Nephron progenitor cell (in vitro differentiated cells): ENCODE measurements around the gene PSMD2.
"Not testable (repeated sequence)": the region's sequence is repeated elsewhere in the genome, so short reads cannot be mapped to it uniquely, and the experiment has no call there.

ENCODE experiments used
- DNase-seq: peaks from one replicate; pipeline ENCODE4 v3.0.0; 2021
- H3K27ac Mint-ChIP-seq: 2 replicates; pipeline ENCODE4 v1.8.0; 2021; ENCODE audit warnings: mild to moderate bottlenecking, moderate library complexity, mixed read lengths
- H3K27me3 Mint-ChIP-seq: 2 replicates; pipeline ENCODE4 v1.8.0; 2021; ENCODE audit warnings: mild to moderate bottlenecking, low read depth, mixed read lengths; ENCODE audit not compliant: poor library complexity
- H3K36me3 Mint-ChIP-seq: 2 replicates; pipeline ENCODE4 v1.8.0; 2021; ENCODE audit warnings: low read depth, mixed read lengths
- H3K4me1 Mint-ChIP-seq: 2 replicates; pipeline ENCODE4 v1.8.0; 2021; ENCODE audit warnings: mixed read lengths
- H3K4me3 Mint-ChIP-seq: 2 replicates; pipeline ENCODE4 v1.8.0; 2021; ENCODE audit warnings: mild to moderate bottlenecking, moderate library complexity, mixed read lengths
- H3K9me3 Mint-ChIP-seq: 2 replicates; pipeline ENCODE4 v1.8.0; 2021; ENCODE audit warnings: mild to moderate bottlenecking, moderate library complexity, mixed read lengths
- TF ChIP-seq, protein P1 (sequence below): fragments of 200-600 bp; sonication (generic); IDR thresholded peaks from 2 replicates; pipeline ENCODE4 v1.5.0; 2021; ENCODE audit warnings: antibody characterized with exemption

PSMD2 gene

DNA sequence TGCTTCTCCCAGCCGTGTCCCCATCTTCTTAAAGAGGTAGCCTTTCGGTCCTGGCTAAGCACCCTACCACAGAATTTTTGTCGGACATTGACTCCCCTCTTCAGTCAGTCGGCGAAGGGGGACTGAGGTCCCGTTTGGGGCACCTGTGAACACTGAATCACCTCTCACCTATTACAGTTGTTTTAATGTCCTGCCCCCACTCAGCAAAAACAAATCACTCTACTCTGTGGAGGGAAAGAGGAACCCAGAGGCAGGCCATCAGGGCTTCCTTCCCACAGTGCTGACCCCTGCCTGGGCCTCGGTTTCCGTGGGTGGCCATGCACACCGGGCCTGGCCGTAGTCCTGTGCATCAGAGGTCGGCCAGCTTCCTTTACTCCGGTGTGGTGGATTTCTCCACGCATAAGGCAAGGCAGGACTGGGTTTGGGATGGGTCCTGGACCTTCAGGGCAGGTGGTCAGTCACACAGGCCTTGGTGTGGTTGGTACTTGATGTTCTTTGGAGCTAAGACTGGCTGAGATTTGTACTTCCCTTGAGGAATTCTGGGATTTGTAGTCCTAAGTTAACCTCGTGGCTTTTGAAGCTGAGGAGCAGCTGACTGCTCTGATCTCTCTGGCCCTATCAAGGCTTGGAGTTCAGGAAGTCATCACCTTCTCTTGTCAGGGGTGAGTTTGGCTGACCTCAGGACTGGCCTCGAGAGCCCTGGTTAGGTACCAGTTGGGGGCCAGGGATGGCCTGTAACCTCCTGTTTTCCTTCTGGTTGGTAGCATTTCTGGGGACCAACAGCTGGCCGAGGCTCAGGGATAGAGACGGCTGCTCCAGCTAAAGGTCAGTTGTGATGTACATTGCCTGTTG, 37.7 kb downstream of the PSMD2 start:
- Mint-ChIP-seq H3K36me3 (peaks cover 25% of the 10 kb centered on the region), H3K4me3 (peak overlapping the region; percentile 91), H3K4me1 (peaks cover 35% of the 10 kb centered on the region), H3K27me3 (peaks cover 7% of the 10 kb centered on the region), H3K27ac (peak overlapping the region; percentile 95), H3K9me3 (no peaks in the 10 kb centered on the region)
- no peak for DNase-seq
- TF ChIP-seq, protein P1, sequence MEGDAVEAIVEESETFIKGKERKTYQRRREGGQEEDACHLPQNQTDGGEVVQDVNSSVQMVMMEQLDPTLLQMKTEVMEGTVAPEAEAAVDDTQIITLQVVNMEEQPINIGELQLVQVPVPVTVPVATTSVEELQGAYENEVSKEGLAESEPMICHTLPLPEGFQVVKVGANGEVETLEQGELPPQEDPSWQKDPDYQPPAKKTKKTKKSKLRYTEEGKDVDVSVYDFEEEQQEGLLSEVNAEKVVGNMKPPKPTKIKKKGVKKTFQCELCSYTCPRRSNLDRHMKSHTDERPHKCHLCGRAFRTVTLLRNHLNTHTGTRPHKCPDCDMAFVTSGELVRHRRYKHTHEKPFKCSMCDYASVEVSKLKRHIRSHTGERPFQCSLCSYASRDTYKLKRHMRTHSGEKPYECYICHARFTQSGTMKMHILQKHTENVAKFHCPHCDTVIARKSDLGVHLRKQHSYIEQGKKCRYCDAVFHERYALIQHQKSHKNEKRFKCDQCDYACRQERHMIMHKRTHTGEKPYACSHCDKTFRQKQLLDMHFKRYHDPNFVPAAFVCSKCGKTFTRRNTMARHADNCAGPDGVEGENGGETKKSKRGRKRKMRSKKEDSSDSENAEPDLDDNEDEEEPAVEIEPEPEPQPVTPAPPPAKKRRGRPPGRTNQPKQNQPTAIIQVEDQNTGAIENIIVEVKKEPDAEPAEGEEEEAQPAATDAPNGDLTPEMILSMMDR, result no peak

DNA sequence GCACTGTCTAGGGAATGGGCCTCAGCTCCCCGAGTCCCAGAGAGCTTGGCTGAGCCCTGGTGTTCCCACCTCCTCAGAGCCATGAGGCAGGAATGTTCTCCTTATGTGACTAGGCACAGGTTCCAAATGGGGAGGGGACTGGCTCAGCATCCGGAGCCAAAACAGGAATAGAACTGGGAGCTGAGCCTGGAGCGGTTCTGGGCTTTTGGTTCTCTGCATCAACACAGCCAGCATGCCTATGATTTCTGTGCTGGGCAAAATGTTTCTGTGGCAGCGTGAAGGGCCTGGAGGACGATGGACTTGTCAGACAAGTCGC, 38.3 kb downstream of the PSMD2 start, which contains the start of gene FAM131A:
FAM131A (plus strand) TSS at position 202 of the 316 bp plus-strand sequence; CDS start at position 233, 31 bp downstream.
- peaks cover 35% of the 10 kb centered on the region for H3K4me1 Mint-ChIP-seq
- peaks cover 7% of the 10 kb centered on the region for H3K27me3 Mint-ChIP-seq
- peak within 1 kb of the TSS; percentile 91 for H3K4me3 Mint-ChIP-seq
- H3K36me3 Mint-ChIP-seq, result peaks cover 19% of the 10 kb centered on the region
- H3K27ac Mint-ChIP-seq, result peak within 1 kb of the TSS; percentile 95
- no peaks in the 10 kb centered on the region for H3K9me3 Mint-ChIP-seq
- DNase-seq, result no peak
- TF ChIP-seq, protein P1, result no peak

DNA sequence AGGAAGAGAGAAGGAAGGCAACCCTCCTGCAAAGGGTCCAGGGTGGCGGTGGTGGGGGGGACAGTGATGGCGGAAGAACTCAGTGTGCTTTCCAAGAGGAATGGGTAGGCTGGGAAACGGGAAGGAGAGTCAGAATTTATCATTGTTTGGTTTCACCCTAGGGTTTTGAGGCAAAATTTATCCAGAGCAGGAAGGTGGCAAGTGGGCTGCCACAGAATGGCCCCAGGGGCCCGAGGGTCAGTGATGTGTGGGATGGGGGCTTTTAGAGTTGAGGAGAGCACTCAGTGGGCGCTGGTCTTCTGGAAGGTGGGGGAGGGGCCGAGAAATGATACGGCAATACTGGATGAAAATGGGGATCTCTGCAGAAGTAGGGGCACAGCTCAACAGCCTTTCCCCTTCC, 38.9 kb downstream of the PSMD2 start:
- H3K36me3 Mint-ChIP-seq, result peaks cover 17% of the 10 kb centered on the region
- H3K27me3 Mint-ChIP-seq, result peaks cover 7% of the 10 kb centered on the region
- no peaks in the 10 kb centered on the region for H3K9me3 Mint-ChIP-seq
- no peak overlapping the region for H3K27ac Mint-ChIP-seq
- peaks cover 35% of the 10 kb centered on the region for H3K4me1 Mint-ChIP-seq
- DNase-seq, result no peak
- H3K4me3 Mint-ChIP-seq, result peak overlapping the region; percentile 68
- TF ChIP-seq, protein P1, result no peak

GRCh38 chr3:184338511-184338945, 39.5 kb downstream of the PSMD2 start:
- no peak overlapping the region for H3K4me3 Mint-ChIP-seq
- no peaks in the 10 kb centered on the region for H3K9me3 Mint-ChIP-seq
- peaks cover 12% of the 10 kb centered on the region for H3K36me3 Mint-ChIP-seq
- no peak overlapping the region for H3K27ac Mint-ChIP-seq
- H3K4me1 Mint-ChIP-seq, result peaks cover 35% of the 10 kb centered on the region
- peaks cover 7% of the 10 kb centered on the region for H3K27me3 Mint-ChIP-seq
- DNase-seq, result peak; percentile 81
- TF ChIP-seq, protein P1, result peak; percentile 19

GRCh38 chr3:184339001-184339400, 40.0 kb downstream of the PSMD2 start:
- Mint-ChIP-seq H3K27me3 (peaks cover 7% of the 10 kb centered on the region), H3K9me3 (no peaks in the 10 kb centered on the region), H3K4me3 (peak overlapping the region; percentile 42), H3K4me1 (peaks cover 35% of the 10 kb centered on the region), H3K27ac (no peak overlapping the region), H3K36me3 (peaks cover 8% of the 10 kb centered on the region)
- DNase-seq, result no peak
- TF ChIP-seq, protein P1, result no peak

DNA sequence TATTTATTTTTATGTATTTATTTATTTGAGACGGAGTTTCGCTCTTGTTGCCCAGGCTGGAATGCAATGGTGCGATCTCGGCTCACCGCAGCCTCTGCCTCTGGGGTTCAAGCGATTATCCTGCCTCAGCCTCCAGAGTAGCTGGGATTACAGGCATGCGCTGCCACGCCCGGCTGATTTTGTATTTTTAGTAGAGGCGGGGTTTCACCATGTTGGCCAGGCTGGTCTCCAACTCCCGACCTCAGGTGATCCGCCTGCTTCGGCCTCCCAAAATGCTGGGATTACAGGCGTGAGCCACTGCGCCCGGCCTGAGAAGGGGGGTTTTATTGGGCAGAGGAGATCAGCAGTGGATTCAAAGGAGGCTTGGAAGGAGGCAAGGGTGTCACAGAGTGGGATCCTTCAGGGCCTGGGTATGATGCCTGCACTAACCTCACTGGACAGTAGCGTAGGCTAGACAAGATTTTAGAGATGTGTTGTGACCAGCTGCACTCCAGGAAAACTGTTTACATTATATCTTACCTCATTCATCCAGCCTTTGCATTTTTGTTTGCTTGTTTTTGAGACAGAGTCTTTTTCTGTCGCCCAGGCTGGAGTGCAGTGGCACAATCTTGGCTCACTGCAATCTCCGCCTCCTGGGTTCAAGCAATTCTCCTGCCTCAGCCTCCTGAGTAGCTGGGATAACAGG, 40.6 kb downstream of the PSMD2 start:
- H3K4me3 Mint-ChIP-seq, H3K9me3 Mint-ChIP-seq, DNase-seq, H3K27me3 Mint-ChIP-seq, H3K27ac Mint-ChIP-seq, H3K36me3 Mint-ChIP-seq: not testable (repeated sequence)
- H3K4me1 Mint-ChIP-seq, result peaks cover 35% of the 10 kb centered on the region
